Endothelial cell of umbilical vein (primary cell): ENCODE results near the gene SLC6A18. TPM values are rescaled to one million over a fixed set of nuclear protein-coding genes. Genes with fewer than 3 reads are reported as not detected.

ENCODE experiments used
- BruUV-seq: library from RNA; stranded (reverse); fragments of 400-500 nt; replicated peaks from 2 replicates; lab custom pipeline; 2021; lab: Mats Ljungman, UMichigan
- CTCF ChIA-PET: fragments of 300-600, 350-600 bp; sonication (Branson Sonifier 250); formaldehyde crosslinking; loops from one replicate; lab custom pipeline; 2021; ENCODE audit warnings: antibody characterized with exemption, inconsistent platforms; lab: Charles Lee
- POLR2A ChIA-PET: fragments of 300-600, 350-600 bp; sonication (Branson Sonifier 250); formaldehyde crosslinking; loops from one replicate; lab custom pipeline; 2021; ENCODE audit warnings: antibody characterized with exemption, inconsistent platforms; lab: Charles Lee
- DNase-seq: peaks from one replicate; pipeline ENCODE4 v3.0.0-alpha.2; 2011; ENCODE audit warnings: low read depth, low spot score
- FAIRE-seq: peaks from 2 replicates; lab custom pipeline; 2011; peaks lifted over from hg19 to GRCh38; lab: Jason Lieb, UNC
- H2AFZ ChIP-seq: 2 replicates; pipeline ENCODE4 v1.6.0; 2012; ENCODE audit warnings: low read depth, low read length, control low read depth, inconsistent platforms
- H3K27ac ChIP-seq: 2 replicates; pipeline ENCODE4 v1.5.1; 2011; ENCODE audit warnings: low read depth, mild to moderate bottlenecking, control low read depth, low read length, moderate library complexity; ENCODE audit not compliant: insufficient read depth
- H3K27me3 ChIP-seq, 2 experiments: 2 replicates each; pipeline versions ENCODE4 v1.6.0 to v1.6.1; 2011; ENCODE audit warnings: low read length in 2 of 2, mixed read lengths in 1 of 2; ENCODE audit not compliant: control insufficient read depth in 2 of 2, insufficient read depth in 2 of 2
- H3K36me3 ChIP-seq, 2 experiments: 2 replicates in 1 of 2; 3 replicates in 1 of 2; pipeline ENCODE4 v1.5.1; 2011; ENCODE audit warnings: low read length in 2 of 2, mild to moderate bottlenecking in 1 of 2, moderate library complexity in 1 of 2; ENCODE audit not compliant: control insufficient read depth in 2 of 2, insufficient read depth in 2 of 2; ENCODE audit errors: extremely low read depth in 1 of 2
- H3K4me1 ChIP-seq: 3 replicates; pipeline ENCODE4 v1.5.1; 2011; ENCODE audit warnings: mild to moderate bottlenecking, low read length; ENCODE audit not compliant: control insufficient read depth, insufficient read depth; ENCODE audit errors: extremely low read depth
- H3K4me2 ChIP-seq: 2 replicates; pipeline ENCODE4 v1.6.1; 2011; ENCODE audit warnings: low read length, control low read depth, mixed read lengths; ENCODE audit not compliant: insufficient read depth
- H3K4me3 ChIP-seq, 3 experiments: fragments of 200-600 bp in 1 of 3; sonication (generic), shearing (Covaris generic) in 1 of 3; replicated peaks in 1 of 3; 2 replicates each; pipeline ENCODE4 v1.5.1; 2011 to 2016; ENCODE audit warnings: control low read depth in 3 of 3, low read length in 3 of 3, mild to moderate bottlenecking in 2 of 3, inconsistent platforms in 1 of 3, low read depth in 1 of 3, moderate library complexity in 1 of 3; ENCODE audit not compliant: insufficient read depth in 1 of 3
- H3K79me2 ChIP-seq: 2 replicates; pipeline ENCODE4 v1.6.0; 2012; ENCODE audit warnings: low read length, inconsistent platforms; ENCODE audit not compliant: control insufficient read depth, insufficient read depth
- H3K9ac ChIP-seq: replicated peaks from 2 replicates; pipeline ENCODE3; 2011; ENCODE audit warnings: low read length, control low read depth; ENCODE audit not compliant: insufficient read depth; ENCODE audit errors: extremely low read depth
- H3K9me1 ChIP-seq: replicated peaks from 3 replicates; pipeline ENCODE4 v1.6.0; 2011; ENCODE audit warnings: mild to moderate bottlenecking, low read length; ENCODE audit not compliant: control insufficient read depth, insufficient read depth; ENCODE audit errors: extremely low read depth
- H3K9me3 ChIP-seq: replicated peaks from 2 replicates; pipeline ENCODE4 v1.5.1; 2012; ENCODE audit warnings: low read length, inconsistent platforms; ENCODE audit not compliant: control insufficient read depth, insufficient read depth
- H4K20me1 ChIP-seq: replicated peaks from 2 replicates; pipeline ENCODE3; 2011; ENCODE audit warnings: mild to moderate bottlenecking, low read length; ENCODE audit not compliant: control insufficient read depth, insufficient read depth; ENCODE audit errors: extremely low read depth
- EZH2 ChIP-seq: IDR thresholded peaks from 2 replicates; pipeline ENCODE4 v1.6.1; 2012; ENCODE audit warnings: borderline replicate concordance, low read depth, mild to moderate bottlenecking, moderate library complexity, low read length, inconsistent platforms; ENCODE audit not compliant: severe bottlenecking
- FOS ChIP-seq: IDR thresholded peaks from 2 replicates; pipeline ENCODE4 v1.6.1; 2011; ENCODE audit warnings: mild to moderate bottlenecking, low read length, moderate library complexity, borderline replicate concordance; ENCODE audit not compliant: insufficient read depth
- GATA2 ChIP-seq: IDR thresholded peaks from 2 replicates; pipeline ENCODE4 v1.7.0; 2011; ENCODE audit warnings: low read depth, mild to moderate bottlenecking, moderate library complexity, mixed read lengths, low read length; ENCODE audit not compliant: insufficient read length, insufficient read depth
- JUN ChIP-seq: IDR thresholded peaks from 2 replicates; pipeline ENCODE4 v1.6.1; 2011; ENCODE audit warnings: borderline replicate concordance, low read depth; ENCODE audit not compliant: insufficient read length, insufficient read depth
- MYC ChIP-seq: IDR thresholded peaks from one replicate; pipeline ENCODE4 v1.6.1; 2011; ENCODE audit warnings: mild to moderate bottlenecking, low read depth, low read length
- POLR2A ChIP-seq: IDR thresholded peaks from 2 replicates; pipeline ENCODE4 v1.6.1; 2012; ENCODE audit warnings: low read depth, mild to moderate bottlenecking, control low read depth, low read length
- dilution Hi-C: fragments of 300-500 bp; cut with MboI; formaldehyde crosslinking; loops from one replicate; pipeline ENCODE4 v1.15.0; 2019; ENCODE audit warnings: low sequenced_read_pairs; ENCODE audit not compliant: extremely low pct_ligation_motif_present
- intact Hi-C: fragments of 100-400 bp; cut with micrococcal nuclease; formaldehyde crosslinking; loops from one replicate; pipeline ENCODE4 v1.10.0; 2022
- polyA plus RNA-seq, 4 experiments: library from polyadenylated mRNA; depleted of rRNA in 3 of 4; stranded (reverse) in 3 of 4; unstranded in 1 of 4; fragments of >200 nt; gene quantifications; 2 replicates each; pipeline versions ENCODE4 v1.2.1 to v1.2.3, GENCODE V29; 2011 to 2012; ENCODE audit warnings: missing spikeins in 1 of 4
- total RNA-seq: library from RNA; stranded (reverse); gene quantifications from 2 replicates; pipeline ENCODE4 v1.2.3, GENCODE V29; 2021
- TF ChIP-seq, protein P1 (sequence below), 2 donors: IDR thresholded peaks; 1 replicate in 1 of 2; 2 replicates in 1 of 2; pipeline ENCODE4 v1.5.1; 2011; ENCODE audit warnings: low read length in 2 of 2, mild to moderate bottlenecking in 2 of 2, moderate library complexity in 2 of 2, control low read depth in 1 of 2, inconsistent platforms in 1 of 2, low read depth in 1 of 2; ENCODE audit not compliant: insufficient read depth in 1 of 2; ENCODE audit errors: extremely low read depth in 1 of 2

Gene SLC6A18
- total and polyA plus RNA-seq, 2 donors (not counting 3 experiments of a cell fraction or from before 2014, with no cell fraction given) = not detected

DNA sequence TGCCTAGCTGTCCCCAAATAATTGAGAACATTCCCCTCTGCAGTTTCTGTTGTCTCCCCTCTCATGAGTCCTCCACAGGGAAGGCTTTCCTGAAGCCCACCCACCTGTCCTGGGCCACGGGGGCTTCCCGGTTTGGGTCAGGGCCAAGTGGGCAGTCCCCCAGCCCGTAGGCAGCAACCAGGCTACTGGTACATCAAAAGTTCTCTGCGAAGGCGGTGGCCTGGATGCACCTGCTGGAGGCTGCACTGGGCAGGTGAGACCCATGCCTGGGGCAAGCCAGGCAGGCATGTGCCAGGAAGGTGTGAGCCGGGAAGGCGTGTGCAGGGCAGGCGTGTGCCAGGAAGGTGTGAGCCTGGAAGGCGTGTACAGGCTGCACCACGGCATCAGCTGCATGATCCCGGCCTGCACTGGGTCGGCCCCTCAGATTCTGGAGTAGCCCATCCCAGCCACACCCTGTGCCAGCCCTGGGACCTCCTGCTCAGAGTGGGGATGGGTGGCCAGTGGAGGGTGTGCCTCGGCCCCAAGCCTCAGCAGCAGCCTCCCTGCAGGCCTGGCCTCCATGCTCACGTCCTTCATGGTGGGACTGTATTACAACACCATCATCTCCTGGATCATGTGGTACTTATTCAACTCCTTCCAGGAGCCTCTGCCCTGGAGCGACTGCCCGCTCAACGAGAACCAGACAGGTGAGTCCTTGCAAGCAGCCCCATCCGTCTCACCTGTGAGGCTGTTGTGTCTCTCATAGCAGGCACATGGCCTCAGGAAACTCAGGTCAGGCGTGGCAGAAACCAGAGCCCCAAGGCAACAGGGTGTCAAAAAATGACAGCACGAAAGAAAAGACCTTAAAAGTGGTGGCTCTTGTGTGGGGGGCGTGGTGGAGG, 15.0 kb upstream of the SLC6A18 start:
- ChIA-PET CTCF (interaction anchor here (4.0 kb wide), 1 partner anchor 435 kb away, joined by 55 read pairs; no protein-coding TSS in a partner anchor), POLR2A (no interaction called here)
- H3K27ac ChIP-seq = no peak overlapping the region
- H3K4me2 ChIP-seq = no peak overlapping the region
- dilution Hi-C loops = no loop called here
- H2AFZ ChIP-seq = no peak overlapping the region
- BruUV-seq = no TSS peak
- no peak for DNase-seq
- no peaks in the 10 kb centered on the region for H3K27me3 ChIP-seq
- TF ChIP-seq POLR2A (no peak), JUN (no peak), FOS (no peak), GATA2 (no peak), EZH2 (no peak), MYC (no peak)
- TF ChIP-seq, protein P1, sequence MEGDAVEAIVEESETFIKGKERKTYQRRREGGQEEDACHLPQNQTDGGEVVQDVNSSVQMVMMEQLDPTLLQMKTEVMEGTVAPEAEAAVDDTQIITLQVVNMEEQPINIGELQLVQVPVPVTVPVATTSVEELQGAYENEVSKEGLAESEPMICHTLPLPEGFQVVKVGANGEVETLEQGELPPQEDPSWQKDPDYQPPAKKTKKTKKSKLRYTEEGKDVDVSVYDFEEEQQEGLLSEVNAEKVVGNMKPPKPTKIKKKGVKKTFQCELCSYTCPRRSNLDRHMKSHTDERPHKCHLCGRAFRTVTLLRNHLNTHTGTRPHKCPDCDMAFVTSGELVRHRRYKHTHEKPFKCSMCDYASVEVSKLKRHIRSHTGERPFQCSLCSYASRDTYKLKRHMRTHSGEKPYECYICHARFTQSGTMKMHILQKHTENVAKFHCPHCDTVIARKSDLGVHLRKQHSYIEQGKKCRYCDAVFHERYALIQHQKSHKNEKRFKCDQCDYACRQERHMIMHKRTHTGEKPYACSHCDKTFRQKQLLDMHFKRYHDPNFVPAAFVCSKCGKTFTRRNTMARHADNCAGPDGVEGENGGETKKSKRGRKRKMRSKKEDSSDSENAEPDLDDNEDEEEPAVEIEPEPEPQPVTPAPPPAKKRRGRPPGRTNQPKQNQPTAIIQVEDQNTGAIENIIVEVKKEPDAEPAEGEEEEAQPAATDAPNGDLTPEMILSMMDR (IDR thresholded peaks at IDR 0.05; ENCODE audit: extremely low read depth in 1 of 2, insufficient read depth in 1 of 2, low read depth in 1 of 2, low read length in 2 of 2) = no peak
- H3K4me3 ChIP-seq = no peak overlapping the region
- no peaks in the 10 kb centered on the region for H3K36me3 ChIP-seq
- H3K9me1 ChIP-seq = no peaks in the 10 kb centered on the region
- no peaks in the 10 kb centered on the region for H3K79me2 ChIP-seq
- intact Hi-C loops = loop anchor here (2.0 kb wide), 1 partner anchor 435 kb away; no protein-coding TSS in a partner anchor
- H4K20me1 ChIP-seq = no peaks in the 10 kb centered on the region
- no peak overlapping the region for H3K9ac ChIP-seq
- H3K9me3 ChIP-seq = no peaks in the 10 kb centered on the region
- FAIRE-seq = no peak
- H3K4me1 ChIP-seq = no peaks in the 10 kb centered on the region
